Kidney (tissue), 14 donors: ENCODE measurements around the gene ALOX5AP. TPM values are rescaled to one million over a fixed set of nuclear protein-coding genes. Genes with fewer than 3 reads are reported as not detected.

Experiments used
- DNase-seq, 5 donors: peaks; one replicate each; pipeline ENCODE4 v3.0.0-alpha.2; 2013 to 2020
- FAIRE-seq: peaks from 2 replicates; lab custom pipeline; 2012; peaks lifted over from hg19 to GRCh38; lab: Jason Lieb, UNC
- H3K27ac ChIP-seq, 2 donors: one replicate each; pipeline ENCODE4 v1.7.0; 2013; ENCODE audit warnings: low read depth in 2 of 2, low read length in 2 of 2, inconsistent platforms in 1 of 2
- H3K27me3 ChIP-seq: one replicate; pipeline ENCODE4 v1.7.1; 2013; ENCODE audit warnings: low read length, inconsistent platforms; ENCODE audit not compliant: control insufficient read depth, insufficient read depth
- H3K36me3 ChIP-seq, 3 donors: one replicate each; pipeline versions ENCODE4 v1.7.0 to v1.7.1; 2013; ENCODE audit warnings: low read length in 3 of 3, control low read depth in 1 of 3, inconsistent platforms in 1 of 3; ENCODE audit not compliant: insufficient read depth in 3 of 3, control insufficient read depth in 2 of 3
- H3K4me1 ChIP-seq, 3 donors: one replicate each; pipeline versions ENCODE4 v1.7.0 to v1.7.1; 2013; ENCODE audit warnings: low read length in 3 of 3, inconsistent platforms in 1 of 3, low read depth in 1 of 3; ENCODE audit not compliant: control insufficient read depth in 2 of 3, insufficient read depth in 2 of 3
- H3K4me3 ChIP-seq, 3 donors: one replicate each; pipeline versions ENCODE4 v1.7.0 to v1.8.1; 2013; ENCODE audit warnings: low read length in 3 of 3, control low read depth in 1 of 3, inconsistent platforms in 1 of 3
- H3K9ac ChIP-seq, 3 donors: one replicate each; pipeline versions ENCODE4 v1.7.0 to v1.7.1; 2013; ENCODE audit warnings: low read length in 3 of 3, control low read depth in 1 of 3, inconsistent platforms in 1 of 3
- H3K9me3 ChIP-seq, 3 donors: one replicate each; pipeline versions ENCODE4 v1.7.0 to v1.7.1; 2013; ENCODE audit warnings: low read length in 3 of 3, control low read depth in 1 of 3, inconsistent platforms in 1 of 3; ENCODE audit not compliant: control insufficient read depth in 2 of 3, insufficient read depth in 1 of 3
- CTCF ChIP-seq: IDR thresholded peaks from 3 replicates; pipeline ENCODE4 v1.5.1; 2012; ENCODE audit warnings: mild to moderate bottlenecking, moderate library complexity, borderline replicate concordance; ENCODE audit not compliant: insufficient read depth; ENCODE audit errors: extremely low read depth
- intact Hi-C: fragments of 100-400 bp; cut with DNase I; formaldehyde crosslinking; loops from one replicate; pipeline ENCODE4 v1.11.1; 2022
- polyA plus RNA-seq: library from polyadenylated mRNA; stranded (reverse); fragments of 350-450 nt; fragmentation: Illumina TruSeq; extraction: RNeasy Lipid Tissue Mini Kit (QIAGEN cat#74804); gene quantifications from one replicate; pipeline ENCODE4 v1.2.3, GENCODE V29; 2014; ENCODE audit warnings: low read depth, low replicate concordance; ENCODE audit not compliant: insufficient read depth
- total RNA-seq: library from RNA; stranded (reverse); fragmentation: NEBNext Ultra II Directional; extraction: Animal tissue kit (Norgen Biotek cat#: 25700); gene quantifications from one replicate; pipeline ENCODE4 v1.2.1, GENCODE V29; 2021
- donor health status: control.
- donor health status: control.
- donor health status: control.
- donor health status: control.
- donor health status: control.
- donor health status: DM: yes; HTN: yes; CAD: no.
- donor health status: Normal renal cell carcinoma (clear cell type).

Gene ALOX5AP
- total and polyA plus RNA-seq, 2 donors from 2014 or later = 15.4 to 25.0 TPM

DNA sequence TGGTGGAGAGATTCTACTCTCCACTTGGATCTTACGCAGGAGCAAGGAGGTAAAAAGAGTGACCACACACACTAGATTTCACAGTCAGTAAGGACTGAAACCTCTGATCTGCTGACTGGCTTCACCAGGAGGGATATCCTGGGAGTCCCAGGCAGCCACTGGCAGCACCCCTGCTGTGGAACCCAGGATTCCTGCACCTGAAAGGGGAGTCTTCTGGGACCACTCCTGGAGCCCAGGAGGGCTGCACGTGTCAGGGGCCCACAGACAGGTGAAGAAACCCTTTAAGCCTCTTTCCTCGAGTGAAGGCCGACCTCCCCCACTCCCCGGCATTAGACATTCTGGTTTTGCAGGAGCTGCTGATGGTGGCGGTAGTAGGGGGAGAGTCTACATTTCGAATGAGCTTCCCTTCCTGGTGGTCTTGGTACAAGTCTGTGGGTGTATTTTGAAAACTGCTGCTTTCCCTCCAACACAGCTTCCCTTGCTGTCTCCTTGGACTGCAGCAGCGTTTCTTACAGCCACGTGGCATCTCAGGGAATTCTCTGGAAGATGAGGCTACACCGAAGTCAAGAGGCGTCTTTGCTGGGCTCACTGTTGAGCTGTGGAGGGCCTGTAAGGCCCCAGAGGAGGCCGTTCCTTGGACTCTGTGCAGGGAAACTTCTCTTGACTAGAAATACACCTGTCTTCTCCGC is 62.6 kb downstream of the ALOX5AP start:
- Histone ChIP-seq H3K27ac (no peak overlapping the region), H3K4me3 (no peak overlapping the region), H3K27me3 (no peaks in the 10 kb centered on the region), H3K36me3 (no peaks in the 10 kb centered on the region), H3K9me3 (no peaks in the 10 kb centered on the region), H3K9ac (no peak overlapping the region), H3K4me1 (peaks cover 7 to 23% (median 8%) of the 10 kb centered on the region in 3 donors)
- TF ChIP-seq CTCF = no peak
- intact Hi-C loops = no loop called here
- no peak for FAIRE-seq
- DNase-seq = no peak

DNA sequence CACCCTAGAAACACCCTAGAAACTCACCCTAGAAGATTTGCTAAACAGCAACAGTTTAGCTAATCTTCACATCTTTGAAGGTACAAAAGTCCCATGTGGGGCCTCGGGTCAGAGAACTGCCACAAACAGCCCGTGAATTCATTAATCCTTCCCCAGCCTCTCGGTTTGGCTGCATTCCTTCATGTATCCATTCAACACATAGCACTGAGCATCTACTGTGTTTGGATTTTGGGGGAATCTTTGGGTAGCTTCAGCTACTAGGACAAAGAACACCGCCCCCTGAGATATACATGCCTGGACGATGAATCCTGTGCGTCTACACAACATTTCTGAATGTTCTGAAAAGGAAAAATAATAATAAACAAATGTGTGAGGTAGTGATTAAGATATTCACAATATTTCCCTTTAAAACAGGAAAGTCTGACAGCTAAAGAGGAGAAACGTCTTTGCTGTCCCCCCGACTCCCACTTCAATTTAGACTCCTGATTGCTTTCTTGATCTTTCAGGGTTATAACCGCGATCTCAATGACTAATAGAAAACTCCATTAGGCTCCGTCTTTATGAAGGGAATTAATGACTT is 63.5 kb downstream of the ALOX5AP start:
- intact Hi-C loops = no loop called here

GRCh38 chr13:30799356-30799824 is 64.0 kb downstream of the ALOX5AP start:
- peak in 3 of 5 donors; percentile 46 to 87 (median 77) for DNase-seq
- H3K9ac ChIP-seq = no peak overlapping the region
- peaks cover 6 to 21% (median 7%) of the 10 kb centered on the region in 3 donors for H3K4me1 ChIP-seq
- no peaks in the 10 kb centered on the region for H3K27me3 ChIP-seq
- H3K27ac ChIP-seq = no peak overlapping the region
- H3K4me3 ChIP-seq = no peak overlapping the region
- H3K9me3 ChIP-seq = no peaks in the 10 kb centered on the region
- no peak for TF ChIP-seq CTCF
- no peaks in the 10 kb centered on the region for H3K36me3 ChIP-seq
- intact Hi-C loops = no loop called here
- FAIRE-seq = no peak

More for the DNA sequence above, 63.5 kb downstream of the ALOX5AP start:
- H3K9me3 ChIP-seq = no peaks in the 10 kb centered on the region
- no peak overlapping the region for H3K9ac ChIP-seq
- H3K27ac ChIP-seq = no peak overlapping the region
- H3K36me3 ChIP-seq = no peaks in the 10 kb centered on the region
- no peak for TF ChIP-seq CTCF
- H3K27me3 ChIP-seq = no peaks in the 10 kb centered on the region
- H3K4me3 ChIP-seq = no peak overlapping the region
- H3K4me1 ChIP-seq = peaks cover 6 to 21% (median 7%) of the 10 kb centered on the region in 3 donors
- DNase-seq (peak in 2 of 5 donors; percentile 49 to 53), FAIRE-seq (no peak)
